Dermis microvascular lymphatic vessel endothelial cell (primary cell): Measurements from ENCODE around the gene PAPOLA. TPM values are rescaled to one million over a fixed set of nuclear protein-coding genes. Genes with fewer than 3 reads are reported as not detected.
A peak's percentile ranks its signal among the peaks of the same experiment; 100 is the strongest.
"Not testable (repeated sequence)": the region's sequence is repeated elsewhere in the genome, so short reads cannot be mapped to it uniquely, and the experiment has no call there.

Experiments used
- DNase-seq, 2 donors: peaks; one replicate each; pipeline versions ENCODE4 v3.0.0 to v3.0.0-alpha.2; 2010; ENCODE audit warnings: low read depth in 2 of 2
- total RNA-seq: library from RNA; depleted of rRNA; stranded (reverse); fragments of >200 nt; gene quantifications from 2 replicates; pipeline ENCODE4 v1.2.1, GENCODE V29; 2014

PAPOLA gene
- total RNA-seq, 1 donor from 2014 or later, result 79.2 TPM

DNA sequence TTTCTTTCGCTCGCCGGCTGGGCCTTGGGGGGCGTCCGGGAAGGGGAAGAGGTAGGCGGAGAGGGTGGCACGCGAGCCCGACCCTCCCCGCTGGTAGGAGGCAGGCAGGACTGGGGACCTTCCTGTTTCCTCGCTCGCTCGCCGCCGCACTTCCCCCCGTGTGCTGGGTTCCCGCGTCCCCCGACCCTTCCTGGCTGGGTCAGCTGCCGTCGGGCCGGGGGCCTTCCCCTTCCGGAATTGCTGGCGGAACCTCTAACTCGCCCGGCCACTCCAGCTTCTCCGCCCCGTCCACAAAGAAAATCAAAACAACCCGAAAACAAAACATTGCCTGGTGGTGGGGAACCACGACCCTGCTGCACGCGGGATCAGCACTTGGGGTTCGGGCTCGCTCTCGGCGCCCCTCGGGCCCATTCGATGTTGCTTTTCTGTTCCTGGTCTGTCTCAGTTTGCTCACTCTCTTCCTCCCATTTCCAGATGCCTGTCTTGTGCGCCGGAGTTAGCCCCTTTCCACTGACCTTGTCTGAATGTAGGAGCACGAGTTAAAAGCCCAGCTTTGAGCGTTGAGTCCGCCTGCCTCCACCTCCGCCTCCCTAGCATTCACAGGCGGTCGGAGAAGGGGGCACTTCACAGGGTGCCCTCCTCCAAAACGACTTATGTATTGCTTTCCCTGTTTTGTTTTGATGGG, 581 bp downstream of the PAPOLA start:
- peak; percentile 41 to 73 for DNase-seq

- no peak for DNase-seq
Observed at GRCh38 chr14:96503306-96503679, 1.1 kb downstream of the PAPOLA start.

DNA sequence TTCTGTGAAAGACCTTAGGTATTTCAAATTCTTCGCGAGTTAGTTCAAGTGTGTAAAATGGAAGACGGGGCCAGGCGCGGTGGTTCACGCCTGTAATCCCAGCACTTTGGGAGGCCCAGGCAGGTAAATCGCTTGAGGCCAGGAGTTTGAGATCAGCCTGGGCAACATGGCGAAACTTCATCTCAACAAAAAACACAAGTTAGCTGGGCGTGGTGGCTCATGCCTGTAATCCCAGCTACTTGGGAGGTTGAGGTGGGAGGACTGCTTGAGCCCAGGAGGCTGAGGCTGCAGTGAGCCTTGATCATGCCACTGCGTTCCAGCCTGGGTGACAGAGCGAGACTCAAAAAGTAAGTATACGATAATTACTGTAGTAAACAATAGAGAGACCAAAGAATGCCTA, 2.2 kb downstream of the PAPOLA start:
- DNase-seq, result not testable (repeated sequence)

DNA sequence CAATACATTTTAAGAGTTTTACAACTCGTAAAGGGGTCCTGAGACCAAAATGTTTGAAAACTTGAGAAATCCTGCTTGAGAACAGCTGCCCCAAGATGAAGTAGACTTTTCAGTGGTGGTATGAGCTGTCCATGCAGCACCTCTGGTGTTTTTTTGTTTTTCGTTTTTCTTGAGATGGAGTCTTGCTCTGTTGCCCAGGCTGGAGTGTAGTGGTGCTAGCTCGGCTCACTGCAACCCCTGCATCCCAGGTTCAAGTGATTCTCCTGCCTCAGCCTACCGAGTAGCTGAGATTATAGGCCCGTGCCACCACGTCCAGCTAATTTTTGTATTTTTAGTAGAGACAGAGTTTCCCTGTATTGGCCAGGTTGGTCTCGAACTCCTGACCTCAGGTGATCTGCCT, 5.5 kb downstream of the PAPOLA start:
- DNase-seq, result no peak

GRCh38 chr14:96508900-96509299, 6.7 kb downstream of the PAPOLA start:
- no peak for DNase-seq

- DNase-seq, result no peak
Observed at GRCh38 chr14:96509457-96510090, 7.4 kb downstream of the PAPOLA start.

DNA sequence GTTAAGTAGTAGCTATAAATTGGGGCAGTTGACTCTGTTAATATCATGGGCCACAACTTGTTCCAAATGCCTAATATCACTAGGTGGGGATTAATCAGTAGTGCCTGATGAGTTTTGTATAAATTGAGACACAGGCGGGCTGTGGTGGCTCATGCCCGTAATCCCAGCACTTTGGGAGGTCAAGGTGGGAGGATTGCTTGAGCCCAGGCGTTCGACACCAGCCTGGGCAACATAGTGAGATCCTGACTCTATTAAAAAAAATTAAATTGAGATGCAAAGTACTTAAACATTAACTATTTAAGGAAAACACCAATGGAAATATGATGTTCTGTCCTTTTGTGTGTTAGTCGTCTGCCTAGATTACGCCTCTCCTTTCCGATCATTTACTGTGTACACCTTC, 9.0 kb downstream of the PAPOLA start:
- no peak for DNase-seq

DNA sequence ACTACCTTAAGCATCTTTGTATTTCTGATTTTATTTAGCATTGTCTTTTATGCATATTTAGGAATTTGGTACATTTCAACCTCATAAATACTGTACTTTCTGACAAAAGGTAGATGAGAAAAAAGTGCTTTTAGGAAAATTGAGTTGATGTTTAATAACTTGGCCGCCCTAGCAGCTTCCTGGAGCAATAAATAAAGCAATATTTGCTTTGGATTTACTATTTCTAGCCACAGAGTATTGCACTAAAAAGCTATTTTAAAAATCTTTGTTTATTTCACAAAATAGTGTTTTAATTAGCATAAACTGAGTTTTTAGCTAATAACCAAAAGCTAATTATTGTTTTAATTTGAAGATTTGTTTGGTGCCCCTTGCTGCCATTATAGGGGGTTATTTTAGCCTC, 9.5 kb downstream of the PAPOLA start:
- no peak for DNase-seq

DNA sequence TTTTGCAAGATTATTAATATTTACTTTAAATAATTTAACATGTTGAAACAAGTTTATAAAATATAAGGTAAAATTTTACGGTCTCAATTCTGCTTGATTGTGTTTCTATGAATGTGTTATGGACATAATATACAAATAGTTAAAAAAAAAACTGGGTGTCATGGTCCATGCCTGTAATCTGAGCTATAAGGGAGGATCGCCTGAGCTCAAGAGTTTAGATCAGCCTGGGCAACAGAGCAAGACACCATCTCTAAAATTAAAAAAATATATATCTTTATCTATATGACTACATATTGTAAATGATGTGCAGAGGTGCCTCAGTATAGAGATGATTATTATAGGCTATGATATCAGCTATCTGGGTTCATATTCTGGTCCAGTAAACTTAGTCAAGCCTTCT, 9.9 kb downstream of the PAPOLA start:
- DNase-seq, result no peak

DNA sequence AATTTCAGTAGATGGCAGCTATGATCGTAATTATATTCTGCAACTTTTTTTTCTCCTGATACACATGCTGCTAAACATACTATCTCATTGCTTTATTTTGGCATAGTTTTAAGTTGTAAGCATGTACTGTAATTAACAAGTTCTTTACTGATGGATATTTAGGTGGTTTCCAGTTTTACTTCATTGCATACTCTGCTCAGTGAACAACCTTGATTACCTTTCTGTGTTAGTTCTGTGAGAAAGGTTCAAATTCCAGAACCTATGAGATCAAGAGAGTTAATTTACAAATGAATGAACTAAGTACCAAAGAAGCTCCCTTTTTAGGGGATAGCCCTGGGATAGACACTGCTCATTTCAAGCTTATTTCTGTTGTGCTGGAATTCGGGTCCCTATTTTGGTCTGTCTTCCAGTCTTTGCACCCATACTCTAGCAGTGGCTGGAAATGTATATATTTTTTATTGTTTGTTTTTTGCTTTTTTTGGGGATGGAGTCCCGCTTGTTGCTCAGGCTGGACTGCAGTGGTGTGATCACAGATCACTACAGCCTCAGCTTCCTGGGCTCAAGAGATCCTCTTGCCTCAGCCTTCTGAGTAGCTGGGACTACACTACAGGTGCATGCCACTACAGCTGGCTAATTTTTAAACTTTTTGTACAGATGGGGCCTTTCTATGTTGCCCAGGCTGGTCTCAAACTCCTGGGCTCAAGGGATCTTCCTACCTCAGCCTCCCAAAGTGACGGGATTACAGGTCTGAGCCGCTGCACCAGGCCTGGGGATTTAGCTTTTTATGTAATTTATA, 10.6 kb downstream of the PAPOLA start:
- DNase-seq, result no peak

GRCh38 chr14:96514694-96515093, 12.5 kb downstream of the PAPOLA start:
- DNase-seq, result no peak

DNA sequence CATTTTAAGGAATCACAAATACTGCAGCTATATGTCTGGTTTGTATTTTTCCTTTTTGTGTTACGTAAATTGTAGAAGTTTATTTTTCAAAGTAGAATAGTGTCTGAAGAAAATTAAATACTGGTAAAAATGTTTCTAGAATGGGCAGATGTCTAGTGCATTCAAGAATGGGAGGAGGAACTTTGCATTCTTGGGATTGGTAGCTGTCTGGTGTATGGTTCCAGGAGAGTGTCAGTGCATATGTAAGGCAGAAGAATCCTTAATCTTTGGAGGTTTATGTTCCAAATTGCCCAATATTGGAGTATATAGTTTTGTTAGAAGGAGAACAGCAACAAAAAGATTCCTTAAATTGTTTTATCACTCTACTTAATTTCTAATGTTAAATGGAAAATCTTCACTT, 13.5 kb downstream of the PAPOLA start:
- no peak for DNase-seq

- DNase-seq, result no peak
Observed at GRCh38 chr14:96516351-96516750, 14.2 kb downstream of the PAPOLA start.

- DNase-seq, result no peak
Observed at GRCh38 chr14:96519970-96520369, 17.8 kb downstream of the PAPOLA start.

GRCh38 chr14:96525452-96525851, 23.3 kb downstream of the PAPOLA start:
- DNase-seq, result no peak

GRCh38 chr14:96532632-96533031, 30.4 kb downstream of the PAPOLA start:
- DNase-seq, result no peak

GRCh38 chr14:96536807-96537206, 34.6 kb downstream of the PAPOLA start:
- no peak for DNase-seq

DNA sequence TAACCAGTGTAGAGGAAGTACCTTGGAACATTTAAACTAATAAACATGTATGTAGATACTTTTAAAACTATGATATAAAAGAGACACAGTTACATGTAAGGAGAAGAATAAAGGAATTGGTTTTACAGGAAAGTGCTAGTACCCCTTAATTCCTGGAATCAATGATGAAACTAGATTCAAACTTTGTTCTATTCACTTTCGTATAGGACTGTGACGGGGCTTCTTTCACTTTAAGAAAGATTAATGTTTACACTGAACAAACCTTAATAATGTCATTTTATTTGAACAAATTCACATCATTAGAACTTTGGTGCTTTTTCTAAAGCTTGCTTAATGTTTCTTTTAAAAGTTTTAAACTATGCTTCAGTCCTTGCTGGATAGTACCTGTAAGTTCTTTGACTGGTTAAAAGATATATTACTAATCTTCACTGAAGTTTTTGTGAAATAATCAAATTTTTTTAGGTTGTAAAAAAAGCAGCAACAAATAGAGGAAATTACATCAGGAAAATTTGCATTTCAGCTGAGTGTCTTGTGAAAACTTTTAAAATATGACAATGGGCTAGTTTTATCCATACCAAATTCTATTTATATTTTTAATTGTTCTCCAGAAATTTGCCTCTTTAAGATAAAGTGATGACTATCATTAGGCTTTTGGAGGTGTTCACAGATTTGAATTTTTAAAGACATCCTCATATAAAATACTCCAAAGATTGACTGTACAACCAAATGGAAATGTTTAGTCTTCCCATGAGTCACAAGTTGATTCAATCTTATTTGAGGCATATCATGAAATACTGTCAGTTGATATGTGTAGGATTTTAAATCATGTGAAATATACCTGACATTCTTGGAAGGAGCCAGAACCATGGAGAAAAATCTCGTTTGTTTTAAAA, 36.2 kb downstream of the PAPOLA start:
- no peak for DNase-seq

- DNase-seq, result no peak
Observed at GRCh38 chr14:96538990-96539317, 36.8 kb downstream of the PAPOLA start.

DNA sequence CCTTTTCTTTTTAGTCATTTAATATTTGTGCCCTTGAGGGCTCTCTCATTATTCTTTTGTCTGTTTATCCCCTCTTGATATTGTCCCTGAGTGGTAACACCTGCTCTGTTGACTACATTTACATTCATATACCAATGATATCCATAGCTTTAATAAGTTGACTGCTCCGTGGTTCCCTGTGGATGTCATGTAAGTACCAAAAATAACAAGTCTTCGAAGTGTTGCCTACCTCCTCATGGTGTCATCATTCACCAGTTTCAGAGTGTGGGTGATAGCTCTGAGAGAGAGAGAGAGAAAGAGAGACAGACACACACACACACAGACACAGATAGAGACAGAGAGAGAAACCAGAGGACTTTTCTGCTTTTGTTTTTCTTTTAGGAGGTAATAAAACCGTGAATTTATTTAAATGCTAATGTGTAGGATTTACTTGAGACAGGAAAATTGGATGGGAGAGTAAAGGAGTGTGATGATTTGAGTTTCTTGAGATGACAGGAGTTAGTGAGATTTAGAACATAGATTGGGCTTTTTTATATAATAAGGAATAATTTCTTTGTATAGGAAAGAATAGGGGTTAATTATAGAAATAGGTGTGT, 52.2 kb downstream of the PAPOLA start:
- DNase-seq, result no peak

DNA sequence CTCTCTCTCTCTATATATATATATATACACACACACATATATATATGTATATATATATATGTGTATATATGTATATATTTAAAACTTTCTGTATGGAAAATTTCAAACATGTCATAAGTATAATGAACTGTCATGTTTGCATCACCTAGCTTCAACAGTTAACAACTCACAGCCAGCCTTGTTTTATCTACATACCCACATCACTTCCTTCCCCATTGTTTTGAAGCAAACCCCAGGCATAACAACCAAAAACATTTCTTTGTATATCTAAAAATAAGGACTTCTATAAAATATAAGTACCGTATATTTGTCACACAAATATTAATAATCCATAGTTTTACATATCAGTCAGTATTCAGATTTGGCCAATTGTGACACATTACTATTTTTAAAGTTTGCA, 57.4 kb downstream of the PAPOLA start:
- peak; percentile 68 to 70 for DNase-seq
